K562 (cell line): ENCODE data around the gene POLRMT. TPM values are rescaled to one million over a fixed set of nuclear protein-coding genes. Genes with fewer than 3 reads are reported as not detected.

Source experiments
- ADNP ChIP-seq: fragments of 200-800 bp; sonication (Bioruptor generic); IDR thresholded peaks from 2 replicates; pipeline ENCODE4 v1.6.1; 2016; ENCODE audit warnings: missing genetic modification characterization, missing compliant biosample characterization
- BMI1 ChIP-seq: fragments of 150-350 bp; IDR thresholded peaks from 2 replicates; pipeline ENCODE4 v1.6.1; 2014; ENCODE audit warnings: low read length
- CHD2 ChIP-seq: IDR thresholded peaks from 2 replicates; pipeline ENCODE4 v1.6.1; 2011; ENCODE audit warnings: low read depth, low read length
- CTBP1 ChIP-seq: fragments of 450-650 bp; IDR thresholded peaks from 2 replicates; pipeline ENCODE4 v1.6.1; 2016; ENCODE audit warnings: borderline replicate concordance
- EP300 ChIP-seq: IDR thresholded peaks from 2 replicates; pipeline ENCODE4 v1.6.1; 2012; ENCODE audit warnings: low read length, improper control_type of control experiment
- EZH2 ChIP-seq: IDR thresholded peaks from 2 replicates; pipeline ENCODE4 v1.6.1; 2012; ENCODE audit warnings: low read depth, mild to moderate bottlenecking, inconsistent platforms, low read length, borderline replicate concordance
- KLF13 ChIP-seq: fragments of 450-650 bp; IDR thresholded peaks from 2 replicates; pipeline ENCODE4 v1.6.1; 2016; ENCODE audit warnings: missing genetic modification characterization, low read depth, mild to moderate bottlenecking, missing compliant biosample characterization, moderate library complexity, borderline replicate concordance
- NBN ChIP-seq: fragments of 450-650 bp; IDR thresholded peaks from 2 replicates; pipeline ENCODE4 v1.6.1; 2016; ENCODE audit warnings: low read depth, mild to moderate bottlenecking
- NFE2L1 ChIP-seq: fragments of 450-650 bp; IDR thresholded peaks from 2 replicates; pipeline ENCODE4 v1.6.1; 2016; ENCODE audit warnings: missing genetic modification characterization, low read depth, mild to moderate bottlenecking, missing compliant biosample characterization, moderate library complexity, borderline replicate concordance
- NR2F6 ChIP-seq: fragments of 450-650 bp; formaldehyde crosslinking; IDR thresholded peaks from 2 replicates; pipeline ENCODE4 v1.4.0; 2020; ENCODE audit warnings: mild to moderate bottlenecking
- POLR2G ChIP-seq: fragments of 200-400 bp; formaldehyde crosslinking; IDR thresholded peaks from 2 replicates; pipeline ENCODE4 v1.6.1; 2017; ENCODE audit warnings: low read depth, mild to moderate bottlenecking, antibody characterized with exemption, low read length, moderate library complexity
- POU5F1 ChIP-seq: fragments of 150-350 bp; IDR thresholded peaks from 2 replicates; pipeline ENCODE4 v1.6.1; 2014; ENCODE audit warnings: borderline replicate concordance, low read length, low read depth, mild to moderate bottlenecking; ENCODE audit not compliant: partially characterized antibody
- RNF2 ChIP-seq: sonication (generic); IDR thresholded peaks from 2 replicates; pipeline ENCODE4 v1.6.1; 2016
- SRF ChIP-seq, 2 experiments: fragments of 250-450, 450-650 bp in 1 of 2; sonication (Bioruptor Pico) in 1 of 2; sonication (generic) in 1 of 2; formaldehyde crosslinking; IDR thresholded peaks; 2 replicates each; pipeline versions ENCODE4 v1.5.0 to v1.5.1; 2020 to 2022; ENCODE audit warnings: mild to moderate bottlenecking in 1 of 2, missing genetic modification reagents in 1 of 2
- U2AF2 ChIP-seq: fragments of 200-400 bp; formaldehyde crosslinking; optimal IDR thresholded peaks from 2 replicates; pipeline ENCODE3; 2017; ENCODE audit warnings: low read depth, mild to moderate bottlenecking, low read length
- ZNF586 ChIP-seq: fragments of 450-650 bp; formaldehyde crosslinking; conservative IDR thresholded peaks from 2 replicates; pipeline ENCODE4 v1.4.0; 2020; ENCODE audit warnings: mild to moderate bottlenecking, moderate library complexity
- ZNF77 ChIP-seq: fragments of 250-450 bp; sonication (Bioruptor Pico); IDR thresholded peaks from 2 replicates; pipeline ENCODE4 v1.5.0; 2020
- ZNF79 ChIP-seq: fragments of 250-450 bp; sonication (Bioruptor Pico); IDR thresholded peaks from 2 replicates; pipeline ENCODE4 v1.4.0; 2020; ENCODE audit warnings: low read depth, mild to moderate bottlenecking, moderate library complexity
- polyA plus RNA-seq, 8 experiments: library from polyadenylated mRNA; depleted of rRNA in 4 of 8; stranded (reverse) in 5 of 8; unstranded in 3 of 8; fragments of >200 nt; fragmentation: Nextera tagmentation in 2 of 8; fragmentation: Illumina TruSeq in 1 of 8; extraction: Ambion mirVana in 2 of 8; extraction: Trizol in 1 of 8; gene quantifications; 2 replicates each; pipeline versions ENCODE4 v1.2.1 to v1.2.3, GENCODE V29; 2011 to 2014; ENCODE audit warnings: inconsistent platforms in 1 of 8, missing spikeins in 1 of 8
- total RNA-seq, 7 experiments: library from RNA; depleted of rRNA in 6 of 7; stranded (reverse); fragments of >200 nt in 6 of 7; fragmentation: Illumina TruSeq in 2 of 7; extraction: Trizol in 2 of 7; gene quantifications; 2 replicates each; pipeline versions ENCODE4 v1.2.1 to v1.2.3, GENCODE V29; 2011 to 2021; ENCODE audit warnings: low replicate concordance in 1 of 7
- TF ChIP-seq, protein P1 (sequence below): sonication (generic); IDR thresholded peaks from 2 replicates; pipeline ENCODE4 v1.6.1; 2016
- TF ChIP-seq, protein P2 (sequence below): fragments of 250-450 bp; sonication (Bioruptor Pico); IDR thresholded peaks from 2 replicates; pipeline ENCODE4 v1.4.0; 2020; ENCODE audit warnings: mild to moderate bottlenecking, moderate library complexity
- TF ChIP-seq, protein P3 (sequence below): sonication (generic); formaldehyde crosslinking; IDR thresholded peaks from 2 replicates; pipeline ENCODE4 v1.8.1; 2023; ENCODE audit warnings: mild to moderate bottlenecking, missing genetic modification reagents

POLRMT gene
- total and polyA plus RNA-seq, 9 of the 15 experiments (the other 6 are each of a cell fraction or from before 2014, with no cell fraction given): 30.3 to 144 (median 68.0) TPM

- no peak for TF ChIP-seq EZH2
- no peak for TF ChIP-seq BMI1
- no peak for TF ChIP-seq ZNF79 (CRISPR knock-in tag)
- no peak for TF ChIP-seq POU5F1
- TF ChIP-seq CTBP1: no peak
- no peak for TF ChIP-seq NR2F6
- TF ChIP-seq ADNP (tag): no peak
- no peak for TF ChIP-seq POLR2G
- TF ChIP-seq ZNF77 (CRISPR knock-in tag): no peak
- TF ChIP-seq RNF2: no peak
- TF ChIP-seq, protein P1, sequence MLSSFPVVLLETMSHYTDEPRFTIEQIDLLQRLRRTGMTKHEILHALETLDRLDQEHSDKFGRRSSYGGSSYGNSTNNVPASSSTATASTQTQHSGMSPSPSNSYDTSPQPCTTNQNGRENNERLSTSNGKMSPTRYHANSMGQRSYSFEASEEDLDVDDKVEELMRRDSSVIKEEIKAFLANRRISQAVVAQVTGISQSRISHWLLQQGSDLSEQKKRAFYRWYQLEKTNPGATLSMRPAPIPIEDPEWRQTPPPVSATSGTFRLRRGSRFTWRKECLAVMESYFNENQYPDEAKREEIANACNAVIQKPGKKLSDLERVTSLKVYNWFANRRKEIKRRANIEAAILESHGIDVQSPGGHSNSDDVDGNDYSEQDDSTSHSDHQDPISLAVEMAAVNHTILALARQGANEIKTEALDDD: no peak
- no peak for TF ChIP-seq KLF13 (tag)
- no peak for TF ChIP-seq NFE2L1 (tag)
- TF ChIP-seq, protein P2, sequence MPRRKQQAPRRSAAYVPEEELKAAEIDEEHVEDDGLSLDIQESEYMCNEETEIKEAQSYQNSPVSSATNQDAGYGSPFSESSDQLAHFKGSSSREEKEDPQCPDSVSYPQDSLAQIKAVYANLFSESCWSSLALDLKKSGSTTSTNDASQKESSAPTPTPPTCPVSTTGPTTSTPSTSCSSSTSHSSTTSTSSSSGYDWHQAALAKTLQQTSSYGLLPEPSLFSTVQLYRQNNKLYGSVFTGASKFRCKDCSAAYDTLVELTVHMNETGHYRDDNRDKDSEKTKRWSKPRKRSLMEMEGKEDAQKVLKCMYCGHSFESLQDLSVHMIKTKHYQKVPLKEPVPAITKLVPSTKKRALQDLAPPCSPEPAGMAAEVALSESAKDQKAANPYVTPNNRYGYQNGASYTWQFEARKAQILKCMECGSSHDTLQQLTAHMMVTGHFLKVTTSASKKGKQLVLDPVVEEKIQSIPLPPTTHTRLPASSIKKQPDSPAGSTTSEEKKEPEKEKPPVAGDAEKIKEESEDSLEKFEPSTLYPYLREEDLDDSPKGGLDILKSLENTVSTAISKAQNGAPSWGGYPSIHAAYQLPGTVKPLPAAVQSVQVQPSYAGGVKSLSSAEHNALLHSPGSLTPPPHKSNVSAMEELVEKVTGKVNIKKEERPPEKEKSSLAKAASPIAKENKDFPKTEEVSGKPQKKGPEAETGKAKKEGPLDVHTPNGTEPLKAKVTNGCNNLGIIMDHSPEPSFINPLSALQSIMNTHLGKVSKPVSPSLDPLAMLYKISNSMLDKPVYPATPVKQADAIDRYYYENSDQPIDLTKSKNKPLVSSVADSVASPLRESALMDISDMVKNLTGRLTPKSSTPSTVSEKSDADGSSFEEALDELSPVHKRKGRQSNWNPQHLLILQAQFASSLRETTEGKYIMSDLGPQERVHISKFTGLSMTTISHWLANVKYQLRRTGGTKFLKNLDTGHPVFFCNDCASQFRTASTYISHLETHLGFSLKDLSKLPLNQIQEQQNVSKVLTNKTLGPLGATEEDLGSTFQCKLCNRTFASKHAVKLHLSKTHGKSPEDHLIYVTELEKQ: no peak
- TF ChIP-seq, protein P3, sequence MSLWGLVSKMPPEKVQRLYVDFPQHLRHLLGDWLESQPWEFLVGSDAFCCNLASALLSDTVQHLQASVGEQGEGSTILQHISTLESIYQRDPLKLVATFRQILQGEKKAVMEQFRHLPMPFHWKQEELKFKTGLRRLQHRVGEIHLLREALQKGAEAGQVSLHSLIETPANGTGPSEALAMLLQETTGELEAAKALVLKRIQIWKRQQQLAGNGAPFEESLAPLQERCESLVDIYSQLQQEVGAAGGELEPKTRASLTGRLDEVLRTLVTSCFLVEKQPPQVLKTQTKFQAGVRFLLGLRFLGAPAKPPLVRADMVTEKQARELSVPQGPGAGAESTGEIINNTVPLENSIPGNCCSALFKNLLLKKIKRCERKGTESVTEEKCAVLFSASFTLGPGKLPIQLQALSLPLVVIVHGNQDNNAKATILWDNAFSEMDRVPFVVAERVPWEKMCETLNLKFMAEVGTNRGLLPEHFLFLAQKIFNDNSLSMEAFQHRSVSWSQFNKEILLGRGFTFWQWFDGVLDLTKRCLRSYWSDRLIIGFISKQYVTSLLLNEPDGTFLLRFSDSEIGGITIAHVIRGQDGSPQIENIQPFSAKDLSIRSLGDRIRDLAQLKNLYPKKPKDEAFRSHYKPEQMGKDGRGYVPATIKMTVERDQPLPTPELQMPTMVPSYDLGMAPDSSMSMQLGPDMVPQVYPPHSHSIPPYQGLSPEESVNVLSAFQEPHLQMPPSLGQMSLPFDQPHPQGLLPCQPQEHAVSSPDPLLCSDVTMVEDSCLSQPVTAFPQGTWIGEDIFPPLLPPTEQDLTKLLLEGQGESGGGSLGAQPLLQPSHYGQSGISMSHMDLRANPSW: no peak
- no peak for TF ChIP-seq ZNF586 (CRISPR knock-in tag)
- no peak for TF ChIP-seq NBN
- TF ChIP-seq CHD2: no peak
- no peak for TF ChIP-seq SRF (CRISPR knock-in tag; IDR thresholded peaks at IDR 0.05)
- no peak for TF ChIP-seq U2AF2
- no peak for TF ChIP-seq EP300
Measured at GRCh38 chr19:591099-591958, 42.0 kb downstream of the POLRMT start (continued).
